Heart left ventricle (tissue), 13 donors: ENCODE data around the gene KLHL26.

Source experiments
- POLR2A ChIP-seq, 2 donors: fragments of 450-650 bp; IDR thresholded peaks; one replicate each; pipeline ENCODE4 v1.6.1; 2017; ENCODE audit warnings: antibody characterized with exemption in 2 of 2, mild to moderate bottlenecking in 2 of 2, moderate library complexity in 2 of 2
- TF ChIP-seq, protein P1 (sequence below), 12 donors: fragments of 200-600 bp; sonication (generic) in 4 of 12; IDR thresholded peaks; one replicate each; pipeline versions ENCODE4 v1.5.0 to v1.8.0; 2018 to 2022; ENCODE audit warnings: antibody characterized with exemption in 12 of 12, mild to moderate bottlenecking in 5 of 12
- donor health status: ischemic (EF 13 %, LVEDD 7.1; RV severe dilation, severe dysfunction).
- donor health status: DM: no; HTN: yes; CAD: no.
- donor health status: DM: no; HTN: no; CAD: no.
- donor health status: ischemic (EF 25% LVEDD 6.9; RV normal size, moderate dysfunction).
- donor health status: ischemic (EF 25% LVEDD 5.7; RV mildly dilated, moderate dysfunction).
- donor health status: ischemic (EF 35%, LVEDD 5.7; RV mildly dilated, moderate dysfunction).
- donor health status: nonischemic (EF 11% LVEDD 7.7; RV severe dilation, severe dysfunction).
- donor health status: DM: yes; HTN: yes; CAD: no.
- donor health status: PGD.
- donor health status: ischemic (EF 29% LVEDD 5.4; RV normal size, mild dysfunction).
- donor health status: nonischemic (EF 23%, LVEDD 6.1; RV moderate dilation, normal function).

DNA sequence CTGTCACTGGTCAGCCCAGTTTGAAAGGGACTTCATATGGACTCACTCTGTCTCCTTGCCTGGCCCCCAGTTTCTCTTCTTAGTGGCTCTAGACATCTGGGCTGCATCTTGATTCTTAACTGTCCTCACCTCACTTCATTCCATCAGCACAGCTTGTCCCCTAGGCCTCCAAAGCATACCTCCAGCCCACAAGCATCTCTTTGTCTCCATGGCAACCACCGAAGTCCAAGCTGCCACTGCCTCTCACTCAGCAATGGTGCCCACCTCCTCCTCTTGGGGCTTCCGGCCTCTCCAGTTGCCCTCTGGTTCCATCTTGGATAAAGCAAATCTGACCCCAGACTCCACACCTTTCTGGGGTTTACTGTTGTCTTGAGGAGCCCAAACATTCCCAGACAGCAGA lies 9.9 kb upstream of the KLHL26 start:
- TF ChIP-seq, protein P1, sequence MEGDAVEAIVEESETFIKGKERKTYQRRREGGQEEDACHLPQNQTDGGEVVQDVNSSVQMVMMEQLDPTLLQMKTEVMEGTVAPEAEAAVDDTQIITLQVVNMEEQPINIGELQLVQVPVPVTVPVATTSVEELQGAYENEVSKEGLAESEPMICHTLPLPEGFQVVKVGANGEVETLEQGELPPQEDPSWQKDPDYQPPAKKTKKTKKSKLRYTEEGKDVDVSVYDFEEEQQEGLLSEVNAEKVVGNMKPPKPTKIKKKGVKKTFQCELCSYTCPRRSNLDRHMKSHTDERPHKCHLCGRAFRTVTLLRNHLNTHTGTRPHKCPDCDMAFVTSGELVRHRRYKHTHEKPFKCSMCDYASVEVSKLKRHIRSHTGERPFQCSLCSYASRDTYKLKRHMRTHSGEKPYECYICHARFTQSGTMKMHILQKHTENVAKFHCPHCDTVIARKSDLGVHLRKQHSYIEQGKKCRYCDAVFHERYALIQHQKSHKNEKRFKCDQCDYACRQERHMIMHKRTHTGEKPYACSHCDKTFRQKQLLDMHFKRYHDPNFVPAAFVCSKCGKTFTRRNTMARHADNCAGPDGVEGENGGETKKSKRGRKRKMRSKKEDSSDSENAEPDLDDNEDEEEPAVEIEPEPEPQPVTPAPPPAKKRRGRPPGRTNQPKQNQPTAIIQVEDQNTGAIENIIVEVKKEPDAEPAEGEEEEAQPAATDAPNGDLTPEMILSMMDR (IDR thresholded peaks at IDR 0.05), result no peak
- TF ChIP-seq POLR2A (IDR thresholded peaks at IDR 0.05), result no peak
